ENCODE data around the gene GAS2L3. TPM values are rescaled to one million over a fixed set of nuclear protein-coding genes. Genes with fewer than 3 reads are reported as not detected.

GAS2L3 gene
- total and polyA plus RNA-seq, 9 of the 15 experiments (the other 6 are each of a cell fraction or from before 2014, with no cell fraction given): 1.5 to 9.8 (median 3.5) TPM

- no peak overlapping the region for H3K9ac ChIP-seq (ENCODE audit: insufficient read depth in 1 of 2, low read depth in 2 of 2, low read length in 2 of 2)
- ATAC-seq (no peak), DNase-seq (ENCODE audit: extremely low read depth in 1 of 4, low spot score in 3 of 4) (no peak), FAIRE-seq (no peak)
- intact Hi-C loops (cut with micrococcal nuclease) (no loop called here), in situ Hi-C loops (cut with MboI) (no loop called here)
- H3K4me2 ChIP-seq (ENCODE audit: insufficient read depth, low read length): no peak overlapping the region
- H3K9me1 ChIP-seq (ENCODE audit: control insufficient read depth, insufficient read depth, low read length): no peaks in the 10 kb centered on the region
- H3K4me3 ChIP-seq: no peak overlapping the region
- no peaks in the 10 kb centered on the region for H3K9me3 ChIP-seq (replicated peaks; ENCODE audit: control insufficient read depth, insufficient read depth, low read depth, low read length)
- H3K27ac ChIP-seq (ENCODE audit: extremely low read depth, low read depth, low read length): no peak overlapping the region
- 0% methylated on average over 3 of the region's 4 CpGs for WGBS (ENCODE audit: insufficient coverage, low coverage, missing lambda C conversion rate)
- no peaks in the 10 kb centered on the region for H4K20me1 ChIP-seq (replicated peaks; ENCODE audit: control insufficient read depth, insufficient read depth, low read length)
- no peaks in the 10 kb centered on the region for H3K4me1 ChIP-seq (replicated peaks in 1 of 2; ENCODE audit: control insufficient read depth in 2 of 2, insufficient read depth in 2 of 2, low read length in 2 of 2)
- no peaks in the 10 kb centered on the region for H3K27me3 ChIP-seq (ENCODE audit: control insufficient read depth in 2 of 2, insufficient read depth in 2 of 2, low read length in 2 of 2)
- H3K79me2 ChIP-seq (ENCODE audit: control insufficient read depth, insufficient read depth, low read length): no peaks in the 10 kb centered on the region
- ChIA-PET POLR2A (no interaction called here), CTCF (ENCODE audit: low intra/inter-chr PET ratio) (no interaction called here)
- BruUV-seq (replicated peaks): no TSS peak
- H2AFZ ChIP-seq (ENCODE audit: low read depth, low read length): no peak overlapping the region
- H3K36me3 ChIP-seq (ENCODE audit: control insufficient read depth, insufficient read depth, low read length): no peaks in the 10 kb centered on the region
- TF ChIP-seq MAFF (IDR thresholded peaks at IDR 0.05; ENCODE audit: low read length) (no peak), ZBTB33 (CRISPR knock-in tag; IDR thresholded peaks at IDR 0.05) (no peak), SLC30A9 (CRISPR knock-in tag; IDR thresholded peaks at IDR 0.05) (no peak), FOXM1 (IDR thresholded peaks at IDR 0.05; ENCODE audit: low read depth) (no peak), FOXM1 (CRISPR knock-in tag; IDR thresholded peaks at IDR 0.05; ENCODE audit: low read depth) (no peak), CBX5 (IDR thresholded peaks at IDR 0.05; ENCODE audit: borderline replicate concordance, low read depth) (no peak), HMGN3 (IDR thresholded peaks at IDR 0.05; ENCODE audit: borderline replicate concordance, extremely low read depth, insufficient read length, low read depth, low read length) (no peak), TCF7L2 (IDR thresholded peaks at IDR 0.05; ENCODE audit: low read depth, low read length) (no peak), CCNT2 (IDR thresholded peaks at IDR 0.05; ENCODE audit: borderline replicate concordance, extremely low read depth, insufficient read length, low read depth, low read length) (no peak), PRMT5 (CRISPR knock-in tag; IDR thresholded peaks at IDR 0.05) (no peak), PHB (CRISPR knock-in tag; IDR thresholded peaks at IDR 0.05) (no peak), ZNF316 (IDR thresholded peaks at IDR 0.05) (no peak), HDAC8 (tag; IDR thresholded peaks at IDR 0.05) (no peak), ELF1 (tag; IDR thresholded peaks at IDR 0.05) (no peak), ZNF398 (CRISPR knock-in tag; IDR thresholded peaks at IDR 0.05) (no peak), ZNF518B (CRISPR knock-in tag; IDR thresholded peaks at IDR 0.05) (no peak), NR1H2 (CRISPR knock-in tag; IDR thresholded peaks at IDR 0.05) (no peak), PURB (CRISPR knock-in tag; IDR thresholded peaks at IDR 0.05; ENCODE audit: low read depth) (no peak)
Observed at GRCh38 chr12:100656141-100656540, 82.7 kb downstream of the GAS2L3 start.
